Ovary (tissue), 9 donors: ENCODE data around the gene PLEKHA5. TPM values are rescaled to one million over a fixed set of nuclear protein-coding genes. Genes with fewer than 3 reads are reported as not detected.
A peak's percentile ranks its signal among the peaks of the same experiment; 100 is the strongest.

Source experiments
- DNase-seq, 5 donors: peaks; one replicate each; pipeline ENCODE4 v3.0.0-alpha.2; 2019 to 2020
- H3K27ac ChIP-seq, 2 donors: fragments of 200-600 bp; one replicate each; pipeline versions ENCODE4 v1.5.1 to v1.8.0; 2019 to 2022
- H3K27me3 ChIP-seq: fragments of 200-600 bp; one replicate; pipeline ENCODE4 v1.8.0; 2022
- H3K36me3 ChIP-seq: fragments of 200-600 bp; sonication (generic); one replicate; pipeline ENCODE4 v1.5.1; 2019
- H3K4me1 ChIP-seq: one replicate; pipeline ENCODE4 v1.8.1; 2013; ENCODE audit warnings: mild to moderate bottlenecking, moderate library complexity; ENCODE audit not compliant: insufficient read depth
- H3K4me3 ChIP-seq: fragments of 200-600 bp; sonication (generic); one replicate; pipeline ENCODE4 v1.5.1; 2017
- H3K9me3 ChIP-seq, 2 donors: fragments of 200-600 bp in 1 of 2; sonication (generic) in 1 of 2; one replicate each; pipeline versions ENCODE4 v1.5.1 to v1.8.1; 2013 to 2019; ENCODE audit warnings: mild to moderate bottlenecking in 1 of 2, moderate library complexity in 1 of 2
- EP300 ChIP-seq: sonication (generic); formaldehyde crosslinking; IDR thresholded peaks from one replicate; pipeline ENCODE4 v1.6.1; 2017; ENCODE audit warnings: antibody characterized with exemption
- POLR2A ChIP-seq: fragments of 450-650 bp; IDR thresholded peaks from one replicate; pipeline ENCODE4 v1.6.1; 2017; ENCODE audit warnings: antibody characterized with exemption, mild to moderate bottlenecking, moderate library complexity
- WGBS, 3 donors: extraction: QIAGEN DNeasy Blood & Tissue Kit in 1 of 3; methylation state at CpG; one replicate each; pipeline versions ENCODE4 v1.1.5 to v1.1.7; 2013 to 2017; 5-methylcytosine and 5-hydroxymethylcytosine counted together
- intact Hi-C, 4 donors: fragments of 100-400 bp; cut with DNase I; formaldehyde crosslinking; loops; one replicate each; pipeline versions ENCODE4 v1.11.0 to v1.15.1; 2022 to 2023
- polyA plus RNA-seq, 2 donors: library from polyadenylated mRNA; stranded (reverse); fragments of 200-250 nt in 1 of 2; fragments of 350-450 nt in 1 of 2; fragmentation: Illumina TruSeq in 1 of 2; extraction: RNeasy Lipid Tissue Mini Kit (QIAGEN cat#74804) in 1 of 2; gene quantifications; one replicate each; pipeline ENCODE4 v1.2.3, GENCODE V29; 2013 to 2014
- total RNA-seq, 7 donors: library from RNA; depleted of rRNA in 2 of 7; stranded (reverse); fragments of >200 nt in 2 of 7; fragmentation: NEBNext Ultra II Directional in 3 of 7; extraction: Animal tissue kit (Norgen Biotek cat#: 25700) in 3 of 7; gene quantifications; one replicate each; pipeline versions ENCODE4 v1.1.0 to v1.2.4, GENCODE V29; 2016 to 2023
- TF ChIP-seq, protein P1 (sequence below), 3 donors: fragments of 450-650 bp in 2 of 3; fragments of 200-600 bp in 1 of 3; IDR thresholded peaks; one replicate each; pipeline versions ENCODE4 v1.5.1 to v1.8.0; 2016 to 2022; ENCODE audit warnings: antibody characterized with exemption in 3 of 3, mild to moderate bottlenecking in 1 of 3
- donor health status: DM: no; HTN: no; CAD: no; lungs with moderate emphysema.
- donor health status: DM: no; HTN: no; CAD: no.
- donor health status: Bipolar disorder and iron deficiency.
- donor health status: DM: yes; HTN: yes; CAD: no.
- donor health status: DM: no; HTN: no; CAD: no.
- donor health status: DM: yes; HTN: yes; CAD: no.

Gene PLEKHA5
- total and polyA plus RNA-seq, 9 donors = 32.2 to 65.6 (median 45.7) TPM

DNA sequence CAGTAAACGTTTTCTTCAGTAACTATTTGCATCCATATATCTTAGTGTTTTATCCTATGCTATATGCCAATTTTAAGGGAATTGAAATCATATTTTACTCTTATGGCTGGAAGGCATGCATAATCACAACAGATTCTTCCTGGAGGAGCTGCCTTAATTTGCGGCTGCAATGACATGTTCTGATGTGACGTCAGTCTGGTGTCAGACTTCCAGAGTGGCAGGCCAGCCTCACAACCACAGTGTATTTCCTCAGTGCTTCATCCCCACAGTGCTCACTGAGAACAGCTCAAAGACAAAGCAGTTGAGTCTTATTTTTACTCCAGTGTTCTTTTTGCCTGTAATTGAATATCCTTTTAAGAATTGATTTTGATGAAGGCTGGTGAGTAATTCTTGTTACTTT, 107.1 kb downstream of the PLEKHA5 start:
- 66 to 71% (median 67%) methylated on average over 3 of the region's 3 CpGs for WGBS, 3 donors
- intact Hi-C loops = no loop called here
- Histone ChIP-seq H3K4me1 (peaks cover 8% of the 10 kb centered on the region), H3K27me3 (no peaks in the 10 kb centered on the region), H3K9me3 (no peaks in the 10 kb centered on the region), H3K36me3 (no peaks in the 10 kb centered on the region), H3K4me3 (no peak overlapping the region), H3K27ac (no peak overlapping the region)
- no peak for TF ChIP-seq EP300
- TF ChIP-seq, protein P1, sequence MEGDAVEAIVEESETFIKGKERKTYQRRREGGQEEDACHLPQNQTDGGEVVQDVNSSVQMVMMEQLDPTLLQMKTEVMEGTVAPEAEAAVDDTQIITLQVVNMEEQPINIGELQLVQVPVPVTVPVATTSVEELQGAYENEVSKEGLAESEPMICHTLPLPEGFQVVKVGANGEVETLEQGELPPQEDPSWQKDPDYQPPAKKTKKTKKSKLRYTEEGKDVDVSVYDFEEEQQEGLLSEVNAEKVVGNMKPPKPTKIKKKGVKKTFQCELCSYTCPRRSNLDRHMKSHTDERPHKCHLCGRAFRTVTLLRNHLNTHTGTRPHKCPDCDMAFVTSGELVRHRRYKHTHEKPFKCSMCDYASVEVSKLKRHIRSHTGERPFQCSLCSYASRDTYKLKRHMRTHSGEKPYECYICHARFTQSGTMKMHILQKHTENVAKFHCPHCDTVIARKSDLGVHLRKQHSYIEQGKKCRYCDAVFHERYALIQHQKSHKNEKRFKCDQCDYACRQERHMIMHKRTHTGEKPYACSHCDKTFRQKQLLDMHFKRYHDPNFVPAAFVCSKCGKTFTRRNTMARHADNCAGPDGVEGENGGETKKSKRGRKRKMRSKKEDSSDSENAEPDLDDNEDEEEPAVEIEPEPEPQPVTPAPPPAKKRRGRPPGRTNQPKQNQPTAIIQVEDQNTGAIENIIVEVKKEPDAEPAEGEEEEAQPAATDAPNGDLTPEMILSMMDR (IDR thresholded peaks at IDR 0.05) = no peak
- no peak for DNase-seq

GRCh38 chr12:19238540-19238939, 109.0 kb downstream of the PLEKHA5 start:
- 67 to 83% (median 83%) methylated on average over 3 of the region's 3 CpGs for WGBS, 3 donors
- no peak for TF ChIP-seq EP300
- TF ChIP-seq, protein P1 (IDR thresholded peaks at IDR 0.05) = no peak
- no peak for TF ChIP-seq POLR2A
- Histone ChIP-seq H3K27me3 (no peaks in the 10 kb centered on the region), H3K4me3 (no peak overlapping the region), H3K9me3 (no peaks in the 10 kb centered on the region), H3K27ac (peak overlapping the region in 1 of 2 donors; percentile 7), H3K4me1 (peaks cover 12% of the 10 kb centered on the region), H3K36me3 (no peaks in the 10 kb centered on the region)
- no peak for DNase-seq
- intact Hi-C loops = no loop called here

GRCh38 chr12:19239102-19239501, 109.6 kb downstream of the PLEKHA5 start:
- H3K27ac ChIP-seq = no peak overlapping the region
- TF ChIP-seq POLR2A (no peak), EP300 (no peak)
- TF ChIP-seq, protein P1 (IDR thresholded peaks at IDR 0.05) = no peak
- intact Hi-C loops = no loop called here
- no peak for DNase-seq
- peaks cover 12% of the 10 kb centered on the region for H3K4me1 ChIP-seq
- no peaks in the 10 kb centered on the region for H3K36me3 ChIP-seq
- no peaks in the 10 kb centered on the region for H3K27me3 ChIP-seq
- H3K9me3 ChIP-seq = no peaks in the 10 kb centered on the region
- no peak overlapping the region for H3K4me3 ChIP-seq
- 66 to 76% (median 70%) methylated on average over 5 of the region's 5 CpGs for WGBS, 3 donors

DNA sequence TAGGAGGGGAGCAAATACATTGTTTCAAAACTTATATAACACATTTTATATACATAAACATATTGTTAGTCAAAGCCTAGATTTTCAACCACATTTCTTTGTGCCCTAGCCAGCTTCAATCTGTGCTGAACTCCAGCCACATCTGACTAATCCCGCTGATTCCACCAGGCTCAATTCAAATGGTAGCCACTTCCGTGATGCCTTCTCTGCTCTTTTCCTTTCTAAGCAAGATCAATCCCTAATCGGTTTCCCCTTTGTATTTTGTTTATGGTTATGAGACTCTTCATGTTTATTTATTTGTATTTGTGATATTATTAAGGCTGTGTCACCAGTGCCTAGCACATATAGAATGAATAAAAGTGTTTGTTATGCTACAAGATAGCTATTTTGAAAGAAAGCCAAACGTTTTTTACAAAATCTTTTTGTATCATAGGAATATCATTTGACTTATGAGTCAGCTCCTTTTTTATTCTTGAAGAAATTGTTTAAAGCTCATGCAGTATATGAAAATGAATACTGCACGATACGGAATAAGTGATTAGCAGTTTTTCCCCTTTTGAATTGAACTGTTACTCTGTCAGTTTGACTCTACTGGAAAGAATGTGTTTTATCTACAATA, 110.2 kb downstream of the PLEKHA5 start:
- H3K27me3 ChIP-seq = no peaks in the 10 kb centered on the region
- peaks cover 10% of the 10 kb centered on the region for H3K4me1 ChIP-seq
- no peaks in the 10 kb centered on the region for H3K36me3 ChIP-seq
- no peak overlapping the region for H3K27ac ChIP-seq
- intact Hi-C loops = no loop called here
- H3K4me3 ChIP-seq = no peak overlapping the region
- WGBS, 3 donors = 68 to 77% (median 69%) methylated on average over 6 of the region's 6 CpGs
- DNase-seq = no peak
- no peaks in the 10 kb centered on the region for H3K9me3 ChIP-seq
- TF ChIP-seq POLR2A (no peak), EP300 (no peak)
- TF ChIP-seq, protein P1 (IDR thresholded peaks at IDR 0.05) = no peak
